Ovary (tissue), 3 donors: ENCODE measurements around the gene AP1S1.

Source experiments
- CTCF ChIP-seq, 3 donors: fragments of 450-650 bp in 2 of 3; fragments of 200-600 bp in 1 of 3; IDR thresholded peaks; one replicate each; pipeline versions ENCODE4 v1.5.1 to v1.8.0; 2016 to 2022; ENCODE audit warnings: antibody characterized with exemption in 3 of 3, mild to moderate bottlenecking in 1 of 3
- EP300 ChIP-seq: sonication (generic); formaldehyde crosslinking; IDR thresholded peaks from one replicate; pipeline ENCODE4 v1.6.1; 2017; ENCODE audit warnings: antibody characterized with exemption
- POLR2A ChIP-seq: fragments of 450-650 bp; IDR thresholded peaks from one replicate; pipeline ENCODE4 v1.6.1; 2017; ENCODE audit warnings: antibody characterized with exemption, mild to moderate bottlenecking, moderate library complexity
- donor health status: DM: no; HTN: no; CAD: no.

GRCh38 chr7:101159696-101160674 is 5.7 kb downstream of the AP1S1 start:
- TF ChIP-seq CTCF (IDR thresholded peaks at IDR 0.05) (no peak), POLR2A (no peak), EP300 (no peak)
